ENCODE data around the gene PRKCI.

- TF ChIP-seq CTCF (IDR thresholded peaks at IDR 0.05) = no peak
- no peak for TF ChIP-seq EP300 (IDR thresholded peaks at IDR 0.05)
Measured at GRCh38 chr3:170295586-170295985, 73.4 kb downstream of the PRKCI start.

Measured in esophagus muscularis mucosa (tissue), 3 donors.